ENCODE results near the gene TLE2. TPM values are rescaled to one million over a fixed set of nuclear protein-coding genes. Genes with fewer than 3 reads are reported as not detected.

TLE2 gene
- total and polyA plus RNA-seq, 2 of the 4 experiments (the other 2 are of a cell fraction): under 0.01 to 0.41 TPM

DNA sequence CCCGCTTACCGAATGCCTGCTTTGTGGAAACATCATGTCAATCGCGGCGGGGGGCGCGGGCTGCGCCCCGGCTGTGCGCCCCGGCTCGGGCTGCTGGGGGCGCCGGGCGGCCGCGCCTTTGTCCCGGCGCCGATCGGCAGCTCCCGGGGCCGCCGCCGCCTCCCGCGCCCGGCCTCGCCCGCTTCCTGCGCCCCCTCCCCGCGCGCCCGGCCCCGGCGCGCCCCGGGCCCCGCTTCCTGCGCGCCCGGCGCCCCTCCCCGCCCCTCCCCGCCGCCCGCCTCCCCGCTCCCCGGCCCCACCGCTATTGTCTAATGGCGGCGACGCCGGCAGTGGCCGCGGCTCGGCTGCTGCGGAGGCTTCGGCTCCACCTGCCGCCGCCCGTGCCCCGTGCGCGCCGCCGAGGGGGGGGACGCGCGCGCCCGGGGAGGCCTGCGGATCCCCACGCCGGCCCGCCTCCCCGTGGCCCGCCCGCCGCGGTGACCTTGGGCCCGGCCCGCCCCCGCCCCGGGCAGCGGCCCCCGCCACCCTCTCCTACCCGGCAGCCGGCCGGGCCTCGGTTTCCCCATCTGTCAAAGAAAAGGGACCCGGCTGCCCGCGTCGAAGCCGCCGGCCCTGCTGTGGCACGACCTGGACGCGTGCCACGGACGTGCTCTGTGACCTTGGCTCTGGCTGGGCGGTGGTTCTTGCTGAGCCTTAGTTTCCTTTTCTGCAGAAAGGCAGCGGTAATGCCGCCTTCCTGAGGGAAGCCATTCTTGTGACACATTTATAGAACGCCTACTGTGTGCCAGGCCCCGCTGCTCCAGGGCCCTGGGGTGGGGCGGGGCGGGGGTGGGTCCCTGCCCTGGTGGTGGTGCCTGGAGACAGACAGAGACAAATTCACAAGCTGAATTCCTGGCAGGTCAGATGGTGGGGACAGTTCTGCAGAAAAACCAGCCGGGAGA, 33.4 kb upstream of the TLE2 start, which contains the start of gene TLE5:
TSS of gene TLE5 (minus strand) at position 331 of the 941 bp plus-strand sequence. CDS start at position 36, 295 bp downstream.
- Histone ChIP-seq H2BK5ac (ENCODE audit: low read depth, low read length, poor library complexity, severe bottlenecking) (peak within 1 kb of the TSS; percentile 72), H2BK120ac (ENCODE audit: low read depth, low read length) (peak within 1 kb of the TSS; percentile 77), H2AFZ (replicated peaks; ENCODE audit: low read length, poor library complexity) (peak within 1 kb of the TSS; percentile 95), H3K9me1 (ENCODE audit: insufficient read depth, low read length) (peaks cover 4% of the 10 kb centered on the region; the same call in 1 of the 2 replicates), H3K18ac (ENCODE audit: low read depth, low read length) (peak within 1 kb of the TSS; percentile 88), H3K23ac (ENCODE audit: low read depth, low read length) (peak within 1 kb of the TSS; percentile 66; the same call in 1 of the 2 replicates), H4K8ac (ENCODE audit: low read depth in 2 of 2, low read length in 2 of 2) (peak within 1 kb of the TSS; percentile 92 to 96; a peak in 3 of 4 replicates), H3K4ac (ENCODE audit: low read depth, low read length) (peak within 1 kb of the TSS; percentile 95), H3K9me3 (ENCODE audit: control insufficient read depth, insufficient read depth, low read length) (no peaks in the 10 kb centered on the region), H3K14ac (replicated peaks; ENCODE audit: low read depth, low read length) (peak within 1 kb of the TSS; percentile 97), H3K27me3 (ENCODE audit: control insufficient read depth, insufficient read depth, low read length) (no peaks in the 10 kb centered on the region), H4K20me1 (ENCODE audit: insufficient read depth, low read length) (peaks cover 30% of the 10 kb centered on the region), H2AK9ac (replicated peaks; ENCODE audit: low read depth, low read length, poor library complexity) (peak within 1 kb of the TSS; percentile 99), H3K4me2 (ENCODE audit: low read depth, low read length) (peak within 1 kb of the TSS; percentile 98), H3K36me3 (ENCODE audit: control insufficient read depth, insufficient read depth, low read length) (peaks cover 25% of the 10 kb centered on the region), H3K4me3 (ENCODE audit: insufficient read depth, low read depth, low read length) (peak within 1 kb of the TSS; percentile 63), H3K4me1 (ENCODE audit: control insufficient read depth, insufficient read depth, low read length) (peaks cover 14% of the 10 kb centered on the region), H4K91ac (ENCODE audit: insufficient read depth, low read depth, low read length) (peak within 1 kb of the TSS; percentile 72), H2AK5ac (ENCODE audit: low read depth, low read length) (peak within 1 kb of the TSS; percentile 91), H3K27ac (ENCODE audit: insufficient read depth, low read length) (peak within 1 kb of the TSS; percentile 80), H4K5ac (ENCODE audit: low read depth, low read length) (peak within 1 kb of the TSS; percentile 100), H3K79me1 (ENCODE audit: low read depth in 1 of 2, low read length in 2 of 2) (peaks cover 29 to 46% of the 10 kb centered on the region in 2 experiments), H2BK20ac (ENCODE audit: low read depth, low read length) (no peak within 1 kb of the TSS), H2BK15ac (ENCODE audit: low read depth, low read length) (no peak within 1 kb of the TSS), H3K56ac (ENCODE audit: extremely low read depth, insufficient read depth, low read length) (peak within 1 kb of the TSS; percentile 78), H3K9ac (ENCODE audit: low read depth, low read length) (peak within 1 kb of the TSS; percentile 91)
- BruUV-seq (replicated peaks): no TSS peak
- POLR2A ChIA-PET (ENCODE audit: unreplicated experiment): no interaction called here
- in situ Hi-C loops (cut with MboI; ENCODE audit: low sequenced_read_pairs): no loop called here
- CTCF ChIA-PET: no interaction called here
- intact Hi-C loops (cut with micrococcal nuclease): no loop called here
- ATAC-seq (ENCODE audit: low read depth) (peak; percentile 72), DNase-seq (no peak)
- WGBS, 2 experiments (ENCODE audit: extremely low coverage in 2 of 2, insufficient read length in 1 of 2): 1% methylated on average over 34 of the region's 111 CpGs; no CpG with 5 or more reads in 1 of the 2 experiments
- dilution Hi-C loops (cut with HindIII; ENCODE audit: low sequenced_read_pairs, unreplicated experiment): no loop called here
- TF ChIP-seq MAZ (IDR thresholded peaks at IDR 0.05; ENCODE audit: borderline replicate concordance, low read depth, low read length): peak; percentile 19; the same call in 1 of the 2 replicates
- TF ChIP-seq RAD21 (IDR thresholded peaks at IDR 0.05; ENCODE audit: low read length): no peak
- TF ChIP-seq CHD1 (IDR thresholded peaks at IDR 0.05; ENCODE audit: low read depth, low read length): no peak
- no peak for TF ChIP-seq NFE2L2 (IDR thresholded peaks at IDR 0.05; ENCODE audit: low read depth, low read length)
